ENCODE data around the gene FAM13B.

Gene FAM13B

GRCh38 chr5:137890845-137891244 lies 142.0 kb downstream of the FAM13B start:
- no peak for FAIRE-seq

GRCh38 chr5:137888863-137889759 lies 143.8 kb downstream of the FAM13B start, which contains the start of gene PKD2L2:
PKD2L2 (plus strand) TSS chr5:137889457; CDS start chr5:137889492, 35 bp downstream.
- no peak for FAIRE-seq

GRCh38 chr5:137888466-137888862 lies 144.4 kb downstream of the FAM13B start:
- no peak for FAIRE-seq

Measured in colon (tissue), 2 donors.